NOMO-1 treated with dmso at 0.1 percent for 144 hours (cell line): ENCODE results near the gene IFIT1B.
"Not testable (repeated sequence)": the region's sequence is repeated elsewhere in the genome, so short reads cannot be mapped to it uniquely, and the experiment has no call there.

ENCODE experiments used
- DNase-seq: peaks from one replicate; lab custom pipeline; 2025; ENCODE audit not compliant: unreplicated experiment; lab: John Stamatoyannopoulos, UW

The IFIT1B gene

DNA sequence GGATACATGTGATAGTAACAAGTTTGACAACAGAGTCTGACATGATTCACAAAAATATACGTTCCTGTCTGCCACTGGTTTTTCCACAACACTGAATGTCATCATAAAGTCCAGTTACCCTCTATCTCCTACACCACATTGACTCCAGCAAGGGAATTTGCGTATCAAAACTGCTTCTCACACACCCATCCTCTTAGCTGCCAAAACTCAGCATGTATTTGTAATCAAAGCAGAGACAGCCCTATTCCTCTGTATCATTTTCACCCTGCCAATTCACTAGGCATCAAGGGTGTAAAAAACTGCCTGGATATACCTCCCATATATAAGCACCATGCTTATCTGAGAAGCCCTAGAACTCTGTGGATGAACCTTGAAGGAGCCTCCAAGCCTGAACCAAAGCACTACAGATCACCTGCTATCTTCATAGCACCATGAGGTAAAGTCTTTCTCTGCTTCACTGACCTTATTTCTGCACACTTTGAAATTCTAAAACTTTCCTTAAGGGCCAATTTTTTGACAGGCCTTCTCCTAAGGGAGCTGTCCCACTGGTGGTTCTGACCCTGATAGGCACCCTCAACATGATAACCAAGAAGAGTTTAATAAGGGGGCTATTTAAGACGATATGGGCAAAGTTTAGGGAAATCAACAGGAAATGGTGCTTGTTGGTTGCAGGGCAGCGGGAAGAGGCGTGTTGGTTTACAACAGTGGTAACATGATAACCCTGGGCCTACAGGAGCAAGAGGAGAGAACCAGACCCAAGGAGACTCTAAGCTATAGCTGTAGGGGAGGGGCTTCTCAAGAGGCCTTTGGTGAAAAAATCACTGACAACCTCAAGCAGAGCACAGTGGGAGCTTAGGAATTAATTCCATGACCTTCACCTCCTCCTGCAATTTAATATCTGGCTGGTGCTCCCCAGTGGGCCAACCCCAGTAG lies at the start of gene IFIT1B:
TSS of gene IFIT1B (plus strand) at position 352 of the 933 bp plus-strand sequence. CDS start at position 432, 80 bp downstream.
- no peak for DNase-seq

DNA sequence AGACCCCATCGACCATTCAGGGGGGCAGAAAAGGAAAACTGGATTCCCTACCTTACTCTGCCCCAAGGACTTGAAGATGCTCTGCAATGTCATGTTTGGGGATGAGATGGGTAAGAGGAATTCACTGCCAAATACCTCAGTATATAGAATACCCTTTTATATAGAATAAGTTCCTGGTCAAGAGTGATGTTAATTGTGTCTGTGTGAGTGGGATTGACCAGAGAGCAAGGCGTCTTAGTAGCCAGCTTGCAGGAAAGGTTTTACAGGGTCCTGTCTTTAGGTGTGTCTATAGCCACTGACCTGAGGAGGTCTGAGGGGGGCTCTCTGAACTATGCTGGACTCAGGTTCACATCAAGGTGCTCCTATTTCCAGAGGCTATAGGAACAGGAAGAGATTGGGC lies 48.7 kb upstream of the IFIT1B start:
- no peak for DNase-seq

DNA sequence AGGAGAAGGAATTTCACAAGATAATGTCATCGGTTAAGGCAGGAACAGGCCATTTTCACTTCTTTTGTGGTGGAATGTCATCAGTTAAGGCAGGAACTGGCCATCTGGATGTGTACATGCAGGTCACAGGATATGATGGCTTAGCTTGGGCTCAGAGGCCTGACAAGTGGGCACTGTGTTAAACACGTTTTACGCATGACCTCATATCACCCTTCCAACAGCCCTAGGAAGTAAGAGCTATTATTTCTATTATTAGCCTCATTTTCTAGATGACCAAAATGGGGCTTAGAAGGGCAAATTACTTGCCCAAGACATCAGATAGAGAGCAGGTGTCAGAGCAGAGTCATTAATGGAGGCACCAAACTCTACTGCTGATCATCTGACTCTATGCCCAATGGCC lies 47.8 kb upstream of the IFIT1B start:
- not testable (repeated sequence) for DNase-seq

DNA sequence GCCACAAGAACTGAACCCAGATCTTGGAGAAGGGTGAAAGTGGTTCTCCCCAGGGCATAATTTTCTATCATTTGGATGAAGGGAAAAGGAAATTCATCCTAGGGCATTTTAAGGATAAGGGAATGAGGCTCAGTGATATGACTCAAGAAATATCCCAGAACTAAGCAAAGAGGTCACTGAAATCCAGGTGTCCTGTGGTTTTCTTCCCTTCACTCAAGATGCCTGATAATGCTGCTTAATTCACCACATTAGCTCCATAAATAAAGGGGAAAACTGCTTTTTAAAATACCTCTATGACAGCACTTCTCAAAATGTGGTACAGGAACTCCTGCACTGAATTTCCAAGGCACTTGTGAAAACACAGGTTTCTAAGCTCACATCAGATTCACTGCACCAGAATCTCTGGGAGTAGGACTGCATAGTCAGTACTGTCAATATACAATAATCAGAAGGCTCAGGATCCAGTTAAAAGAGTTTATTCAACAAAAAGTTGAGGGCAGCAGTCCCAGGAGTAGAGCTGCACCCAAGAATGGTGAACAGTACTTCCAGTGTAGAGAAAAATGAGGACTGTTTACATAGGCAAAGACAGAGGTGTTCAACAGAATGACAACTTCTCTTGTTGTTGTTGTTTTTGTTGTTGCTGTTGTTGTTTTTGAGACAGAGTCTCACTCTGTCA lies 47.2 kb upstream of the IFIT1B start:
- no peak for DNase-seq

DNA sequence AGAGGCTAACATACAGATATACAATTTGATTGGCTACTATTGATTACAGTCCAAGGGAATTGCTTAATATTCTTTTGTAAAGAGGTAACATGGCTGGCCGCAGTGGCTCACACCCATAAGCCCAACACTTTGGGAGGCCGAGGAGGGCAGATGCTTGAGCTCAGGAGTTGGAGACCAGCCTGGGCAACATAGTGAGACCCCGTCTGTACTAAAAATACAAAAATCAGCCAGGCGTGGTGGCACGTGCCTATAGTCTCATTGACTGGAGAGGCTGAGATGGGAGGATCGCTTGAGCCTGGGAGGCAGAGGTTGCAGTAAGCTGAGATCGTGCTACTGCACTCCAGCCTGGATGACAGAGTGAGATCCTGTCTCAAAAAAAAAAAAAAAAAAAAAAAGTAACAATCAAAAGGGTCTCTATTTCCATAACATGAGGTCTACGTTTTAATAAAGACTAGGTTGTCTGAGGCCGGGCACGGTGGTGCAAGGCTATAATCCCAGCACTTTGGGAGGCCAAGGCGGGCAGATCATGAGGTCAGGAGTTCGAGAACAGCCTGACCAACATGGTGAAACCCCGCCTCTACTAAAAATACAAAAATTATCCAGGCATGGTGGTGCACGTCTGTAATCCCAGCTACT lies 46.3 kb upstream of the IFIT1B start:
- DNase-seq = not testable (repeated sequence)

DNA sequence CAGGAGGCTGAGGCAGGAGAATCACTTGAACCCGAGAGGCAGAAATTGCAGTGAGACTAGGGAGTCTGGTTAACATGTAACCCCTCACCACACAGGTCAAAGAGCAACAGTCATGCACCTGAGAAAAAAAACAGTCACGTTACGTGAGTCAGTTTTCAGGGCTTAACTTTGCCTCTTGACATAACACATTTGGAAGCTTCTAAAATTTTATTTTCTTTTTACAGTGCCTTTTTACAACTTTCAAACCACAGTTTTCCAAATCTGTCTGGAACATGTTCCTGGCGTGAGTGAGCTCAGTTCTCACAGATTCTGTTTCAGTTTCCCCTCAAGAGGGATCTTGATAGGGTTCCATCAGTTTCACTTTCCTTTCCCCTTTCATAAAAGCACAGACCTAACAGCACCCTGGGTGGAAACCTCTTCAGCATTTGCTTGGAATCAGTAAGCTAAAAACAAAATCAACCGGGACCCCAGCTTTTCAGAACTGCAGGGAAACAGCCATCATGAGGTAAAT lies 45.7 kb upstream of the IFIT1B start:
- peak; percentile 24 for DNase-seq

GRCh38 chr10:89335226-89335625 lies 42.6 kb upstream of the IFIT1B start:
- no peak for DNase-seq

DNA sequence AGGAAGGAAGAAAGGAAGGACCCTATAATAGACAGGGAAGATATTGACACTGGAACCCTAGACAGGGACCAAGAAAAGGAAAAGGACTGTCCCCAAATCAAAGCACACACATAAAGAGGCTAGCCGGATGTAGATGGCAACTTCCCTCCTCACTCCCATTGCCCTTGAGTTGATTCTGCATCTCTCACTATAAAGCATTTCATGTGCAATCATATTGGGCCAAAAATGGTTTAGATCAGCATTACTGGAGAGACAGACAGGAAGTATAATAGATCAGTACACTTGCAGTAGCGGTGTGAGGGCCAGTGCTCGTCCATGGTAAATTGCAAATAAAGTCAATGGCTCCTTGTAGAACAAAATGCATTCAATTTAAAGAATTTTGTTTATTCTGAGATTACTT lies 41.6 kb upstream of the IFIT1B start:
- DNase-seq = no peak

- DNase-seq = no peak
These were observed 40.4 kb upstream of the IFIT1B start for GRCh38 chr10:89337484-89337883.

DNA sequence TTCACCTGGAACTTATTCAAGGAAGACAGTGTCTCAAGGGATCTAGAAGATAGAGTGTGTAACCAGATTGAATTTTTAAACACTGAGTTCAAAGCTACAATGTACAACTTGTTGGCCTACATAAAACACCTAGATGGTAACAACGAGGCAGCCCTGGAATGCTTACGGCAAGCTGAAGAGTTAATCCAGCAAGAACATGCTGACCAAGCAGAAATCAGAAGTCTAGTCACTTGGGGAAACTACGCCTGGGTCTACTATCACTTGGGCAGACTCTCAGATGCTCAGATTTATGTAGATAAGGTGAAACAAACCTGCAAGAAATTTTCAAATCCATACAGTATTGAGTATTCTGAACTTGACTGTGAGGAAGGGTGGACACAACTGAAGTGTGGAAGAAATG lies 39.1 kb upstream of the IFIT1B start:
- DNase-seq = no peak

GRCh38 chr10:89339875-89340274 lies 38.0 kb upstream of the IFIT1B start:
- no peak for DNase-seq

GRCh38 chr10:89341649-89342048 lies 36.2 kb upstream of the IFIT1B start:
- no peak for DNase-seq

DNA sequence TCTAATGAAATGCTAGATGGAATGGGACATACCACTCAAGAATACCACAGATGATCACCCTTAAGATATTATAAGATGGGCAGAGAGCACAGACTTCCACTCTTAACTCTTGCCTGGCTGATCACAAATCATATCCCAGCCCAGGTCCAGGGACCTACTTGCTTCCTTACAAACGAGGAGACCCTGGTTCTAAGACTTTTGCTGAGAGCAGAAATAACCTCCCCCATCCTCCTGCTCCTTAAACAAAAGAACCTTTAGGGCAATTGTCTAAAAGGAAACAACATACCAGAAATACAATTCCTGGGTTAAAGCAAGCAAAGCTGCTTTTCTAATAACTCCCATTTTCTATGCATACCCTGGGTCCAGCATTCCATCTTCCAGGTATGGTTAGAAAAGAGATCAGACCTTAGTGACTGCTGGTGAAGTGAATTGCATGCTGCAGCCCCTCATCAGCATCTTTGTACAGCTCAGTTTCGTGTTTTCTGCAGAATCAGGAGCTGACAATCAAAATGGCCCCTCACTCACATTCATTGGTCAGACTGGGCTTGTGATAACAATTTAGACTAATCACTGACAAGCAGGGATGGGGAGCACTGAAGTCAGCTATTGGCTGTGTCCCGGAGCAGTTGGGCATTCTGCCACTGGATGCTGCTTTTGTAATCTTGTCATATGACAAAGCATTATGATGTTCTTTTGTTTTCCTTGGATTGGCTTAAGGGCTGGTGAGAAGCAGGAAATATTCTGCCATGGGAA lies 35.5 kb upstream of the IFIT1B start:
- DNase-seq = no peak

DNA sequence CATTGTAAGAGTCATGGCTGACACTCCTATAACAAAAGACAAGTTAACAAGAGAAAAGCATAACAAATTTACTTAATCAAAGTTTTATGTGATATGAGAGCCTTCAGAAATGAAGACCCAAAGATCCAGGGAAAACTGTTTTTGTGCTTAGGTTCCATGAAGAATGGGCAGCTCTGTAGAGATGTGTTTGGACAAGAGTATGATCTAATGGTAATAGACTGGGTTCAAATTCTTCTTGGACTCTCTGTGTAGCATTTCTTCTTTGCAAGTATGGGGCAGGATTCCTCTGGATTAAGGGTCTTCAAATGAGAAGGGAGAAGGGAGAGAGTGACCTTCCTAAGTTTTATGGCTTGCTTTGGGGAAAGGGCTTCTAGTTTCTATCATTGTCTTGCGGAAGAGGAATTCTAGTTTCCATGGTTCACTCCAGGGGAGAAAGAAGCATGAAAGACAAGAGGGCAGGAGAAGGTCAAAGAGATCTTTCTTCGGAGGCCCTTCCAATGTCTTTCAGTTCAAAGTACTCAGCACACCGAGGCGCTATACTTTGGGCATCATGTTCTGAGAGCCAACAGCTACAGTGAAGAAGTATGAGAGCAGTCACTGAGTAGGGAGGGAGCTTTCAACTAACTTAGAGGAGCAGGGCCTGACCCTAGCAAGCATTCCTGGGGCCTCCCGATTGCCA lies 34.6 kb upstream of the IFIT1B start:
- no peak for DNase-seq

DNA sequence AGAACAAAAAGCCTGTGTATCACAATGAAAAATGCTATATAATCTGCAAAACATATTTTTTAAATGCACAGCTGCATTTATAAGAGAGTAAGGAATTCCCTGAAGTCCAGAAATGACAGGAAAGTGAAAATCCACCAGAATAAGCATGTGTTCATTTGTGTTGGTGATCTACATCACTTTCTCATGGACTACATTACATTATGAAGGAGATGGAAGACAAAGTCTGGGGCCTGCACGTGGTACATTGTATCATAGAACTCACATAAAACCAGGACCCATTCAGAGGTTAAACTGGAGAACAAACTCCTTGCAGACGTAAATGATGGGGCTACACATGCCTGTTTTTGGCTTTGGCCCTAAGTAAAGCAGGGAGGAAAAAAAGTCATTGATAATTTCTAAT lies 33.7 kb upstream of the IFIT1B start:
- no peak for DNase-seq

DNA sequence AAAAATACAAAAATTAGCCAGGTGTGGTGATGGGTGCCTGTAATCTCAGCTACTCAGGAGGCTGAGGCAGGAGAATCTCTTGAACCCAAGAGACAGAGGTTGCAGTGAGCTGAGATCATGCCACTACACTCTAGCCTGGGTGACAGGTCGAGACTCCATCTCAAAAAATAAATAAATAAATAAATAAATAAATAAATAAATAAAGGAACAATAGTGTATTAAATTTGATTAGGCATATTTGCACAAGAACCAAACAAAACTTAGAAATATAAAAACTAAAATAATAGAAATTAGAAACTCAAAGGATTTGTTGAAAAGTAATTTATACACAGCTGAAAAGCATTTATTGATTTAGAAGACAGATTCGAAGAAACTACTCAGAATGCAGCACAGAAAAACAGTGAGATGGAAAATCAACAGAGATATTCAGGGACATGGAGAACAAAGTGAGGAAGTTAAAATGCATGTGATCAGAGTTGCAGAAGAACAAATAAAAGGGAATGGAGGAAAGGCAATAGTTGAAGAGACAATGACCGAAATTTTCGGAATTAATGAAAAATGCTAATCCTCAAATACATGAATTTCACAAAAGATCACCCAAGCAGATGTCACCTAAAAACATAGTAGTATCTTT lies 32.4 kb upstream of the IFIT1B start:
- no peak for DNase-seq

DNA sequence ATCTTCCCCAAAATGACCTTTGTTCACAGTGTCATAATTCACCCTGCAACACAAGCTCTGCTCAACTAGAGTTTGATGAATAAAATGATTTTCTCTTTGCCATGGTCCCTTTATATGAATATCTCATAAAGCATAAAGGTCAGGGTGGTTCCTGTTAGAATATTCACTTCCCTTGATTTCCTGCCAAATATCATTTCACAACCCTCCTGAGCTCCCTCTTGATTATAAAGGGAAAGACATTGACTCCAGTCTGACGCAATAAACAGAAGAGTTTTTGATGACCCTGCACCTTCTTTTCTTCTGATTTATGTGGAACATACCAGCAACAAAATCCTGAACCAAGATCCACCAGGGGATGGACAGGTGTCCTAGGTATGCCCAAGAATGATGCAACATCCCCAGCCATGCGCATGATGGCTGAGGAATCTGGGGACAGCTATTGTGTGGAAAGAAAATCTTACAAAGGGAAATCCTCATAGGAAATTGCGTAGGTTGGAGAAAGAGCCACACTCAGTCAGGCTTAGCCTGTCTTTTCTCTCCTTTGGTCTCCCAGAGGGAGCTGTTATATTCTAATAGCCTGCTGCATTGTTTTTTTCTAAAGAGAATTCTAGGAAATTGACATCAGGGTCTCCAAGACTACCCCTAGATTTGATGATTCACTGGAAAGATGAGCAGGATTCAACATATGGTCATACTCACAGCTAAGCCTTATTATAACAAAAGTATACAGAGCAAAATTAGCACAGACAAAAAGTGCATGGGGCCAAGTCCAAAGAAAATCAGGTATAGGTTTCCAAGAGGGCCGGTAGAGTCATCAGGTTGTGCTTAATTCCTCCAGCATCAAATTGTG lies 31.2 kb upstream of the IFIT1B start:
- DNase-seq = no peak

- DNase-seq = no peak
These were observed 30.0 kb upstream of the IFIT1B start for GRCh38 chr10:89347701-89348457.
